HG02884 (cell line): ENCODE data around the gene RHOA.
A peak's percentile ranks its signal among the peaks of the same experiment; 100 is the strongest.

ENCODE experiments used
- ATAC-seq: cut with Tn5 transposase; IDR thresholded peaks from one replicate; pipeline ENCODE4 v1.9.1; 2021; ENCODE audit warnings: mild to moderate bottlenecking, moderate library complexity; ENCODE audit not compliant: unreplicated experiment

RHOA gene

DNA sequence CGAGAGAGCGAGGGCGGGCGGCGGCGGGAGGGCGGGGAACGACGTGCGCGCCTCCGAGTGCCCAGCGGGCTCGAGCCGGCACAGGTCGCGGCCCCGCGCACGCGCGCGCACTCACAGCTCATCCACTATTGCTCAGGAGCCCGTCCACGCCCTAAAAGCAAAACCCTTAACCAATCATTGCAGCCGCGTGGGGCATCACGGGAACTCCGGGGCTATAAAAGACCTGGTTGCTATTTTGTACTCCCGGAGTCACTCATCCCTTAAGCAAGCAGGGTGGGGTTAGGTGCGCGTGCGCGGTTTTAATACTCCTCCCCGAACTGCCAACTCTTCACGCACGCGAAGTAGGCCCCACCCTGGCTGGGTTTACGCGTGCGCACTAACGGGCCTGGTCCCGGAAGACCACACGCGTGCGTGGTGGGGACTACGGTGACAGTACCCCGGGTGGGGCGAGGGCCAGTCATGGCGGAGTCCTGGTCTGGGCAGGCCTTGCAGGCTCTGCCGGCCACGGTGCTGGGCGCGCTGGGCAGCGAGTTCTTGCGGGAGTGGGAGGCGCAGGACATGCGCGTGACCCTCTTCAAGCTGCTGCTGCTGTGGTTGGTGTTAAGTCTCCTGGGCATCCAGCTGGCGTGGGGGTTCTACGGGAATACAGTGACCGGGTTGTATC, at the start of gene RHOA, which contains the start of gene TCTA:
RHOA (minus strand) TSS at position 9 of the 664 bp plus-strand sequence. CDS start 36,387 bp downstream, outside the sequence.
TCTA (plus strand) TSS at position 456 of the 664 bp plus-strand sequence; CDS start at position 460, 4 bp downstream.
- ATAC-seq, result peak; percentile 87

DNA sequence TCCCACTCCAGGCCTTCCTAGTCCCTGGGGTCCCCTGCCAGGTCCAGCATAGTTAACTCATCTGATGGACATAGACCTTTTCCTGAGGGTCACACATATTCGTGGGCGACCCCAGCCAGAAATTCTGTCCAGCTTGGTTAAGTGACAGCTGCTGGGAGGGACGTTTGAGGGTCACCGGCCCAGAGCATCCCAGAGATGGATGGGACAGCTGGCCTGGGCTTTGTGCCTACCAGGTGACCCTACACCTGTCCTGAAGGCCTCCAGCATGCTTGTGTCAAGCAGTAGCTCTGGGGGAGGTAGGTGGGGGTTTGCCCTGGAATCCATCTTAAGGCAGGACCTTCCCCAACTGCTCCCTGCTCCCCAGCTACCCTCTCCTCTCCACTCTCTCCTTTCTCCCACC, 49.2 kb upstream of the RHOA start:
- ATAC-seq, result no peak

DNA sequence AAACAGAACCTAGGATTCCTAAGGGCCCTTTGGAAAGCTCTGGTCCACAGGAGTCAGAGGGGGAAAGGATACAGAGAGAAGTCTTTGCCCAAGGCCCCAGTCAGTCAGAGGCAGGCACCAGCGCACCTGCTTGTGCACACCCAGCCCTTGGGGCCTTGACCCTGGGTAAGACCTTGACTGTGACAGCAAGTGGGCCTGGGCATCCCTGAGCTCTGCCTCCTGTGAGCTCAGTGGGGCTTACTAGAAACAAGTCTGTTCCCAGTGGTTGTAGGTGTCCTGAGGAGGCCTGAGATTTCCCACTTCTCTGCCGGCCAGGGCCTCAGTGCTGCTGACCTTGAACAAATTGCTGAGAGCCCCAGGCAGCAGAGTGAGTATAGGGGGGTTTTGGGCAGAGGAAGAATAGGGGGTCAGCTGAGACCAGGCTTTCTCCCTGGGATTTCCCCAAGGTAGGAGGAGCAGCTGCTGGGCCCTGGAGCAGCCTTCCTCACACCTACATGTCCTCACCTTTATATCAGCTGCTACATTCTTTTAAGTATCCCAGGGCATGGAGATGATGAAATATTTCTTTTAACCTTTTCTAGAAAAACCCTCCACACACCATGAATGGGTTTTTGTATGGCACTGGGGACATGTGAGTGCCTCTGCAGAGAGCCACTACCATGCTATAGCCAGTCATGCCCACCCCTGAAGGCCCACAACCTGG, 48.6 kb upstream of the RHOA start:
- no peak for ATAC-seq

DNA sequence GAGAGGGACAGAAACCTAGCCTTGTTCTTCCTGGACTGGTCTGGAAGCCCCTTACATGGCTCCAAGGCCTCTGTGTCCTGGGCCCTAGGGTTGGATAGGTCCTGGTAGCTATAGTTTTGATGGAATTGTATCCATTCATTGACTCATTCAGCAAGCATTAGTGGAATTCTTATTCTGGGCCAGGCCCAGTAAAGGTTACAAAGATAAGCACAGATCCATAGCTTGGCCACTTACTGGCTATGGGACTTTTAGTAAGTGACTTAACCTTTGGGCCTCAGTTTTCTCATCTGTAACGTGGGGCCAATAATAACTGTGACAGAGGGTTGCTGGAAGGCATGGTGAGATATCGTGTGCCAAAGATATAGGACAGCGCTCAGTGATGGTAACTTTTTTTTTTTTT, 44.7 kb upstream of the RHOA start:
- ATAC-seq, result no peak

DNA sequence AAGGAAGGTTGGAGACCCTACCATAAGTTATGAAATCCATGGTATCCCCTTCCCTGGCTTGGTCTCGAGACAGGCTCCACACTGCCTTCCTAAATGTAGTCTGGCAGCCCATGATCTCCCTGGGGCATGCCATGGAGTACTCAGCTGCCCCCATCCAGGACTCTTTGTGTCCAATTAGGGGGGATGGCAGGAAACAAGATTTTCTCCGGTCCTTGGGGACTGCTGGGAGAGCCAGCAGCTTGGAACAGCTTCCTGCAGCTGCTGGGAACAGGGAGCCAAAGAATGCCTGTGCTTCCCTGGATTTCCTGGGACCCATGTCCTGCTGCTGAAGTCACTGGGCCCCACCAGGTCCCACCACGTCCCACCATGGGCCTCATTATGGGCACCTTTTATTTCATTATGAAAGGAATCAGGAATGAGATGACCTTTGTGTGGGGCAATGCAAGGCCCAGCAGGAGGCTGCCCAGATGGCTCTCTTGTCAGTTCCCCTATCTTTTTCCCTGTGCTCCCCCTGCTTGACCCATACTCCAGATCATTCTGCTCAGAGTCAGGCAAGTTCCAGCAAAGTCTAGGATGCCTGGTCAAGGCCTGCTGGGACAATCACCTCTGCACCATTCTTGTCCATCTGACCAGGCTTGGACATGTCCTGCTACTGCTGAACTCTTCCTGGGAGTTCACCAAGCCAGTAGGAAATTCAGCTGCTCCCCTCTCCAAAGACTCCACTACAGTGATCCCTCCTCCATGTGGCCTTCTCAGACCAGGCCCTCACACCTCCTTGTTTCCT, 43.3 kb upstream of the RHOA start:
- no peak for ATAC-seq

DNA sequence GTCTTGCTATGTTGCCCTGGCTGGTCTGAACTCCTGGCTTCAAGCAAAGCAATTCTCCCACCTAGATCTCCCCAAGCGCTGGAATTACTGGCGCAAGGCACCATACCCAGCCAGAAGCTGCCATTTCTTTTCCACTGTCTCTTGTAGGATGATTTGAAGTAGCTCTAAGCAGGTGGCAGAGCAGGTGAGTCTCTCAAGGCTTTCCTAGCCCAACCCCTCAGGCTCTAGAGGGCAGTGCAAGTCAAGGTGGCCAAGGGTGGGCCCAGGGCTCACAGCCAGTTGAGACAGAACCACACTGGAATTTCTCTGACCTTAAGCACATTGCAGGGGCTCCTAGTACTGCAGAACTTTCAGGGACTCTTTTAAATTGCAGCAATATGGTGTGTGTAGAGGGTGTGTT, 42.7 kb upstream of the RHOA start:
- ATAC-seq, result no peak

DNA sequence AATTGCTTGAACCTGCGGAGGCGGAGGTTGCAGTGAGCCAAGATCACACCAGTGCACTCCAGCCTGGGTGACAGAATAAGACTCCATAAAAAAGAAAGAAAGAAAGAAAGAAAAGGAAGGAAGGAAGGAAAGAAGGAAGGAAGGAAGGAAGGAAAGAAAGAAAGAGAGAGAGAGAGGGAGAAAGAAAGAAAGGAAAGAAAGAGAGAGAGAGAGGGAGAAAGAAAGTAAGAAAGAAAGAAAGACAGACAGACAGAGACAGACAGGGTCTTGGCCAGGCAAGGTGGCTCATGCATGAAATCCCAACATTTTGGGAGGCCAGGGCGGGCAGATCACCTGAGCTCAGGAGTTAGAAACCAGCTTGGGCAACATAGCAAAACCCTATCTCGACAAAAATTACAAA, 41.8 kb upstream of the RHOA start:
- no peak for ATAC-seq

DNA sequence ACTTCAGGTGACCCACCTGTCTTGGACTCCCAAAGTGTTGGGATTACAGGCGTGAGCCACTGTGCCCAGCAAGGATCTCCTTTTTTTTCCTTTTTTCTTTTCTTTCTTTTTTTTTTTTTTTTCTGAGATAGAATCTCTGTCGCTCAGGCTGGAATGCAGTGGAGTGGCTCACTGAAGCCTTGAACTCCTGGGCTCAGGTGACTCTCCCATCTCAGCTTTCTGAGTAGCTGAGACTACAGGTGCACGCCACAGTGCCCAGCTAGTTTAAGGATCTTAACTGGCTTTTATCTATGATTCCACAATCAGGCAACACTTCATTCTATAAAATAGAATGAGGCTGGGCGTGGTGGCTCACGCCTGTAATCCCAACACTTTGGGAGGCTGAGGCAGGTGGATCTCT, 33.6 kb upstream of the RHOA start:
- no peak for ATAC-seq

DNA sequence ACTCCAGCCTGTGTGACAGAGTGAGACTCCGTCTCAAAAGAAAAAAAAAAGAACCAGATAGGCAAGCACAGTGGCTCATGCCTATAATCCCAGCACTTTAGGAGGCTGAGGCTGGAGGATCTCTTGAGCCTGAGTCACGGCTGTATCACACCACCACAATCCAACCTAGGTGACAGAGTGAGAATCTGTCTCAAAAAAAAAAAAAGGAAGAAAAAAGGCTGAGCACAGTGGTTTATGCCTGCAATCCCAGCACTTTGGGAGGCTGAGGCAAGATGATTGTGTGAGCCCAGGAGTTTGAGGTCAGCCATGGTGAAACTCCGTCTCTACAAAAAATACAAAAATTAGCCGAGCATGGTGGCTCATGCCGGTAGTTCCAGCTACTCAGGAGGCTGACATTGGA, 23.0 kb upstream of the RHOA start:
- ATAC-seq, result no peak

DNA sequence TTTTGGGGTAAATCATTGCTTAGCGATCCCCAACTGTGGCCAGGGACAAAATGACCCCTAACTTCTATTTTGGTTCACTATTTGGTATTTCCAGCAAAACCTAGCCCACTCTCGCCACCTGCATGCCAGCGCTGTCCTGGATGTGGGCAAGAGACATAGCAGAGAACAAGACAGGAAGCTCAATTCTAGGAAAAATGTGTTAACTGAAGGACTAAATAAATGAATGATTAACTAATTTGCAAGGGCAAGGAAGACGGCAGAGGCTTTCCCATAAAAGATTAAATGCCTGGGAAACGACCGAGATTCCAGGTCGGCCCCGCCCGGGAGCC, 16.9 kb upstream of the RHOA start:
- no peak for ATAC-seq

DNA sequence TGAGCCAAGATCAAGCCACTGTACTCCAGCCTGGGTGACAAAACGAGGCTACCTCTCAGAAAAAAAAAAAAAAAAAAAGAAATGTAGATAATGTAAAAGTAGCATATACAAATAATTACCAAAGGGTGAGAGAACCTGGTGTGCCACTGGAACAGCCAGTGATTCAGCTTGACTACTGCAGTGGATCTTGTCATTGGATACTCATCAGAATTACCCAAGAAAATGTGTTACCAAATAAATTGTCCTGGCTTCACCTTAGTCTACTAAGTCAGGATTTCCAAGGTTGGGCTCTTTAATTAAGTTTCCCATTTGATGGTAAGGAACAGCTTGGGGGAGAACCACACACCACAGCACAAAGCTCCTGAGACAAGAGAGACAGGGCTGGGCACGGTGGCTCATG, 15.8 kb upstream of the RHOA start:
- ATAC-seq, result no peak

DNA sequence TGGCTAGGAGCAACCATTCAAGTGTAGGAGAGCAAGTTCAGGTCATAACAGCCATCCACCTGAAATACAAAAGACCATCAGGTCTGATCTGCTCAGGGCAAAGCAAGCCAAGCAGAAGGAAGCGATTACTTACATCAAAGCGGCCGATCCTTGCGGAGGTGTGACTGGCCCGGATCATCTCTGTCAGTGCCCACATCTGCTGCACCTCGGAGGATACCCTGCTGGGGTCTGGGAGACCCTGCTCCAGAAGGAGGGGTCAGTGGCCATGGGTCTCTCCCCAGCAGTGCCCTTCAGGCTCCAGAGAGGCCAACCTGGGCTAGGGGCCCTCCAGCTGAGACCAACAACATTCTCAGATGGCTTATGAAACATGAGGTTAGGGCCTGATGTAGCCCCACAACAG, 13.0 kb upstream of the RHOA start:
- ATAC-seq, result no peak

DNA sequence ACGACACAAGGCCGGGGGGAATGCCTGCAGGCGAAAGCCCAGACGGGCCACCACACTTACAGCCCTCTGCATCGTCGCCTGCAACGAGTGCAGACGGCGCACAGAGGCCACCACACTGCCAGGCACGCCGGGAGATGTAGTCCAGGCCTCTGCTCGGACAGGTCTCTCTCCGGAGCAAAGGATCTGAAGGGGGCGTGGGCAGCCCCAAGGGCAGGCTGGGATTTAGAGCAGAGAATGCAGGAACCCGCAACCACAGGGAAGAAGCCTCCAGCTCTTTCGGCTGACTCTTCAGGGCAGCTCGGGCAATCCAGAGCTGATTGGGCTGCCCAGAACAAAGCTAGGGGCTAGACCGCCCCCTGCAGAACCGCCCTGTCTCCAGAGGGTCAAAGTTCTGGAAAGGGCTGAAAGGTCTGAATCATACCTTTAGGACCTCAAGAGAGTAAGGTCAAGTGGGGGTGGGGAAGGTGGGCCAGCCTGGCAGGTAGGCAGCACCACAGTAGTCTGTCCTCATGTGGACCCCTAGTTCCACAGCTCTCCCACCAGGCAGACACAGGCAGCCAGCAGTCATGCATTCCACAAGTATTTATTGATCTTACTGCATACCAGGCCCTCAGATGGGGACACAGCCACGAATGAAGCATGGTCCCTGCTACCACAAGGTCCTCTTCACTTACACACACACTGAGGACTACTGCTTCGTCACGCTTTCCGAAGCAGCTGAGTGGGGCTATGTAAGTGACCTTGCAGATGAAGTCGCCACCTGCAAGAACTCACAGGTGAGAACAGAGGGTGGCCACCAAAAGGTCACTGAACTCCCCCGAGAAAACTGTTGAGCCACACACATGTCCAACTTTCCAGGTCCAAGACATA, 10.8 kb upstream of the RHOA start, which contains the start of gene AMT:
AMT (minus strand) TSS at position 95 of the 870 bp plus-strand sequence; CDS start at position 72, 23 bp downstream.
- ATAC-seq, result no peak

DNA sequence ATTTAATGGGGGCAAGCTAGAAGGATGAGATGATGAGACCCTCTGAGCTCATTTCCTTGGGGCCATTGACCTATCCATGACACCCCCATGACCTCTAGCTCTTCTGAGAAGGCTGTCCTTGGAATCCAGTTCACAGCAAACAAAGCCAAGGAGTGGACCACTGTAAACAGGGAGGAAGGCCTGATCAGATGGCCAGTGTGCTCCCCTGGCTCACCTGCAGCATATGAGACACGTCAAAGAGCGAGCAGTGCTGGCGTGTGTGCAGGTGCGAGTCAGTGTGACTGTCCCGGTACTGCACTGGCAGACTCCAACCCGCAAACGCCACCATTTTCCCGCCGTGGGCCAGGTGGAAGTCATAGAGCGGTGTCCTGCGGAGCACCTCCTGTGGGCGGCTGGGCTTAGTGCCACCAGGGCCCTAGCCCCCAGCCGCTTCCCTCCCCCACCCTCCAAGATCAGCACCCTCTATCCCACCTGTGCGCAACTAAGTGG, 10.2 kb upstream of the RHOA start:
- ATAC-seq, result no peak

DNA sequence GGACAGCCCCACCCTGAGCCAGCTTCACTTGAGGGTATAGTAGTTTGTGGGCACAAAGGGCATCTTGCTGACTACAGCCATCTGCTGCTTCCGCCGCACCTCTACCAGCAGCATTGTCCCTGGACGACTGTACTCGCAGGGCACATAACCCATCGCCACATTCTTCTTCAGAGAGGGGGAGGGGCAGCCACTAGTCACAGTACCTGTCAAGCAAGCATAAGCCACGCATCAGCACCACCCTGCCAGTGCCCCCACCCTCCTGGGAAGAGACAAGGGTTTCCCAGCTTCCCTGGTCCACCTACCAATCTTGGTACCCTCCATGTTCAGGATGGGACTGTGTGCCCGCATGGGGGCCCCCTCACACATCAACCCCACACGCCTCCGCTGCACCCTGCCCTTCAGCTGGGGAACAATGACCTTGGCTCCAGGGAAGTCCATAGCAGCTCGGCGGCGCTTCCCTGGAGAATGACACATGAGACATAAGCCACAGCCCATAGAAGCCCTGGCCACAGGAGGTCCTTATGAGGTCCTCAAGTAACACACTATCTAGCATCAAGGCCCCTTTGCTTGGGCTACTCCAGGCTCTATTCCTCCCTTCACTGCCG, 5.8 kb upstream of the RHOA start:
- no peak for ATAC-seq

DNA sequence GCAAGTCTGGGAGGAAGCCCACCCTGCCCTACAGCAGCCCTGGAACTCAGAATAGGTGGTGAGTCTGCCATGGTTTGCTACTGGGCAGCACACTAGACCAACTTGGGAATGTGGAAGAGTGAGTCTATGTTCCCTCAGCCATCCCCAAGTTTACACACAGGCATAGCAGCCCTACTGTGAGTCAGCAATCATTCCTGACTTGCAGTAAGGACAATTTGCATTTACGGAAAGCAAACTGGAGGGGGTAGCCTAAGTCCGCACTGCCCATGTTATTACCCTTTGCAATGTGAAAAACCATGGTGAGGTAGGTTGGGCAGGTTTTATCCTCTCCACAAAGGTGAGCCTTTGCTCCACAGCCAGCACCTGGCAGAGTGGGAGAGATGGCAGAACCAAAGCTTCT, 5.1 kb upstream of the RHOA start:
- ATAC-seq, result no peak

DNA sequence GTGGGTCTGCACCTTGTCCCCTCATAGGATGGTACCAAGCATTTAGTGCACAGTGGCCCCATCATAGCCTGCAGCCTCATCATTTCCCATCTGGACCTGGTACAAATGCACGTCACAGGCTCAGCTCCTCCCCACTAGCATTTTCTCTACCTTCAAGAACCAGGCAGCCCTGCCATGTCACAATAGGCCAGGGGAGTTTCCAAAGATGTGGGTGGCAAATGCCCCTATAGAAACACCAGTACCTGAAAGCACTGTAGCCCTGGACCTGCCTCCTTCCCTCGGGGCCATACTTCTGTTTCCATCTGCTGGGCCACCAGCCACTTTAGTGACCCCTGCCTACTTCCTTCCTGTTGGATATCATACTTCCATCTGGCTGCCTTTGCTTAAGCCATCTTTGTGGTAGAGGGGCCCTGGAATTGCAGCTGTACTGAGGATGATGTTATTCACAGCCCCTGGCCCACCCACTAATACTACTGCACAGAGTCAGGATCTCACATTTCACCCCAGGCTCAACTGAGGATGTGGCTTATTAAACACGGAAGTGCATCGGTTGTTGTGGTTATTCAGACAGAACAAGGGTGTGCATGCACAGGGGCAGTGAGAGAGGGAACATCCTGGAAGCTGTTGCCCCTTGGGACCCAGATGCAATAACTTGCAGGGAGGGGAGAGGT, 4.3 kb upstream of the RHOA start:
- no peak for ATAC-seq

DNA sequence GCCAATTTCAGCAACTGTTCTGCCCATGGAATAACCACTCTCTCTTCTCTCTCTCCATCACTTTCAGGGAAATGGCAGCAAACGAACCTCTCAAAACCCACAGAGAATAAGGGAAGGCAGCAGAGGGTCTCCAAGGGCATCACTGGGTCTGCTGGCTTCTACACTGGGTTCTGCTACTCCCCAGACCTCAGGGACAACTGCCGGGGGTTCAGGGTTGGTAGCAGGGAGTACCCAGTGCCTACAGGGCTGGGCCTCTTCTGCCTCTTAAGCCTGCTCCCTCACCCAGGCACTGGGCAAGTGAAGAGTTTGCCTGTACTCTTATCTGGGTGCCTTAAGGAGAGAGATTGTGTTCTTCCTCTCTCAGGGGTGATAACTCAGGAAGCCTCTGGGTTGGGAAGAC, 3.0 kb upstream of the RHOA start:
- ATAC-seq, result no peak

DNA sequence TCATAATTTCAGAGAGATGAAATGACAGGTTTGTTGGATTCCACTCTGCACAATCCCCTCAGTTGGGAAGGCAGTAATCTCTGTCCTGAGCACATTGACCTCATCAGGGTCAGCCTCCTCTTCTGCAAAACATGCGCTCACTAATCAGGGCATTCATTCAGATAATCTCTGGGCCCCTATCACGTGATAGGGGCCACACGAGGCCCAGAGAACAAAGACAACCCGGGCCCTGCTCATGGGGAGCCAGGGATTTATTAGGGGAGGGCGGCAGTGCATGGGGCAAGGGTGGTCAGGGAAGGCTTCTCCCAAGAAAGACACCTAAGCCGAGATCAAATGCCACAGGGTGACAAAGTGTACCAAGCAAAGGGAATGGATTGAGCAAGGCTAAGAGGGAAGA, 1.6 kb upstream of the RHOA start:
- no peak for ATAC-seq
